Fibroblast of skin of left quadriceps (primary cell): Measurements from ENCODE around the gene URM1.
A peak's percentile ranks its signal among the peaks of the same experiment; 100 is the strongest.
"Not testable (repeated sequence)": the region's sequence is repeated elsewhere in the genome, so short reads cannot be mapped to it uniquely, and the experiment has no call there.

Experiments
- DNase-seq, 2 experiments: peaks; one replicate each; pipeline ENCODE4 v3.0.0-alpha.2; 2013; ENCODE audit warnings: low read depth in 2 of 2

URM1 gene

GRCh38 chr9:128370752-128371629, at the start of gene URM1:
TSS of gene URM1 (plus strand) at chr9:128371374. CDS start at chr9:128371381, 7 bp downstream.
- peak; percentile 91 for DNase-seq

GRCh38 chr9:128321879-128322403, 49.2 kb upstream of the URM1 start:
- no peak for DNase-seq

- DNase-seq = peak; percentile 88 to 89
These were observed 48.6 kb upstream of the URM1 start, which contains the start of the genes COQ4 and TRUB2 for GRCh38 chr9:128322404-128323211. TSS of gene COQ4 (plus strand) at chr9:128322839. CDS start at chr9:128322859, 20 bp downstream. TSS of gene TRUB2 (minus strand) at chr9:128322447. CDS start at chr9:128322408, 39 bp downstream.

GRCh38 chr9:128323212-128323730, 47.9 kb upstream of the URM1 start:
- DNase-seq = no peak

GRCh38 chr9:128323791-128324190, 47.4 kb upstream of the URM1 start:
- no peak for DNase-seq

- DNase-seq = no peak
These were observed 46.8 kb upstream of the URM1 start for GRCh38 chr9:128324401-128324800.

- DNase-seq = no peak
These were observed 45.5 kb upstream of the URM1 start for GRCh38 chr9:128325629-128326028.

GRCh38 chr9:128333451-128333869, 37.7 kb upstream of the URM1 start:
- DNase-seq = no peak

GRCh38 chr9:128335161-128335560, 36.0 kb upstream of the URM1 start:
- DNase-seq = no peak

- DNase-seq = no peak
These were observed 35.3 kb upstream of the URM1 start for GRCh38 chr9:128335914-128336313.

GRCh38 chr9:128337936-128338335, 33.2 kb upstream of the URM1 start:
- no peak for DNase-seq

GRCh38 chr9:128338852-128339614, 32.1 kb upstream of the URM1 start:
- DNase-seq = not testable (repeated sequence)

- DNase-seq = peak; percentile 38 to 41
These were observed 31.1 kb upstream of the URM1 start, which contains the start of gene SLC27A4 for GRCh38 chr9:128339761-128340690. TSS of gene SLC27A4 (plus strand) at chr9:128340527. CDS start at chr9:128343133, 2,606 bp downstream.

GRCh38 chr9:128340691-128341434, 30.3 kb upstream of the URM1 start:
- no peak for DNase-seq

GRCh38 chr9:128341435-128341849, 29.7 kb upstream of the URM1 start:
- DNase-seq = no peak

- no peak for DNase-seq
These were observed 28.0 kb upstream of the URM1 start for GRCh38 chr9:128342971-128343680.

- no peak for DNase-seq
These were observed 27.3 kb upstream of the URM1 start for GRCh38 chr9:128343855-128344254.

GRCh38 chr9:128344931-128345605, 26.1 kb upstream of the URM1 start:
- DNase-seq = no peak
